HG03378 (cell line): ENCODE measurements around the gene NTM.

ENCODE experiments used
- ATAC-seq: cut with Tn5 transposase; IDR thresholded peaks from one replicate; pipeline ENCODE4 v1.9.1; 2021; ENCODE audit warnings: mild to moderate bottlenecking, moderate library complexity; ENCODE audit not compliant: unreplicated experiment

NTM gene

GRCh38 chr11:132147464-132147863, 777.0 kb downstream of the NTM start:
- ATAC-seq = no peak

GRCh38 chr11:132154781-132155180, 784.4 kb downstream of the NTM start:
- ATAC-seq = no peak

DNA sequence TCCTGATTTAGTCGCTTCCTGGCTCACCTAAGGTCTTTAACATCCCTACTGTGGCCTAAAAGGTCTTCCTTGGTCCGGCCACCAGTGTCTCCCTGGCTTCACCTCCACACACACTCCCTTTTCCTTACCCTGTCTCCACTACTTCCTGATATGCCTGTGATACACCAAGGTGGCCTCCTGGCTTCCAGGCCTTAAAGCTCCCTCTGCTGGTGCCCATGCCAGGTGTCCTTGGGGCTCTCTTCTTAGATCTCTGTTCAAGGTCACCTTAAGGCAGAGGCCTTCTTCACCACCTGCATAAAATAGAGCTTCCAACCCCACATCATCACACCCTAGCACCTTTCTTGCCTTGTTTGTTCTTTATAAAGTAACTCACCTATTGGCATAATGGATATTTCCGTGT, 787.7 kb downstream of the NTM start:
- ATAC-seq = no peak

- ATAC-seq = no peak
Observed at GRCh38 chr11:132158696-132159095, 788.3 kb downstream of the NTM start.

DNA sequence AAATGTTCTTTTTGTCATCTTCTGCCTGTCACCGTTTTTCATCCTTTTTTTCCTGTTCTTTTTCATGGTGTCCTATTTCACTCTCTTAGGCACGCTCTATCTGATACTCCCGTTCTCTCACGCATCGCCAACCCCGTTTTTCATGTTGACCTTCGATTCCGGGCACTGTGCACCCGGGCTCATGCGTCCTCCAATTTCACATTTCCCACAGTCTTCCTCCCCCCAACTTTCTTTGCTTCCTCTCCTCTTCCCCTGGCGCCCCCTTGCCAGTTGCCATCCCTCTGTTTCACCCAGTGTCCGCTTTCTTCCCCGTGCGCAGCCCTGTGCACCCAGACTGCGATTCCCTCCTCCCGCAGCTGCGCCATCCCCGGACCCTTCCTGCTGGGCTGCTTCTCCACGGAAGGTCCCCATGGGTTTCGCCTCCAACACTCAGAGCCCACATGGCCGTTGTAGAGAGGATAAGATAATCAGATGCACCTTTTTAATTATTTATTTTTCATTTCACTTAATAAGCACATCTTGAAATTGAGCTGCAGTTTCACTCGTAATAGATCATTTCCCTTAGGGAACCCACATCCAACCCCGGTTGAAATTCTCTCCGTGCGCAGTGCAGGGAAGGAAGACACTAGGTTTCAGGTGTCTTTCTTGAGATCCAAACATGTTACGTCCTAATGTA, 791.1 kb downstream of the NTM start:
- no peak for ATAC-seq

DNA sequence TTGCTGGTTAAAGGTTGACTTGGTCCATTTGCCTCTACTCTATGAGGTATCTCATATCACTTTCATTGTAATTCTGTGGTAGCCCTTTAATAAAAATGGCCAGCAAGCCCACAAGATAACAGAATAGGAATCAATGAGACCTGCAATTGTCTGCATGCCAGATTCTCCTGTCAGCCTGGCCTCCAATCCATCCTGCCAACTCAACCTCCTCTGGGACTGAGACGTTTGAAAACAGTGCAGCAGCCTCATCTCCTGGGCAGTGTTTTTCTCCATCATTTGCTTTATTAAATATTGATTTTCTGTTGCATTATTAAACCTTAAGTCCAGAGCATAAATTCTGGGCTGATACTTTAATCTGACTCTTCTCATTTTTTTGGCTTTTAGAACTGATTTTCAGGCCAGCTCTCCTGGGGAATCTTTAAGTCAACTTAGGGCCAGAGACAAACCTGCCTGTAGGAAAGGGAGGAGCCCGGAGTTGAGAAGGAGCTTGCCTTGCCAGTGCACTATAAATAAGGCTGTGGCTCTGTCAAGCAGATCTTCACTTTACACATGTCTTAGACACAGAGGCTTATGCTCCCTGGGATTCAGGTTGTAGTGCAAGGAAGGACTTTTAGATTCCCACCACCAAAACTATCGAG, 798.0 kb downstream of the NTM start:
- no peak for ATAC-seq

DNA sequence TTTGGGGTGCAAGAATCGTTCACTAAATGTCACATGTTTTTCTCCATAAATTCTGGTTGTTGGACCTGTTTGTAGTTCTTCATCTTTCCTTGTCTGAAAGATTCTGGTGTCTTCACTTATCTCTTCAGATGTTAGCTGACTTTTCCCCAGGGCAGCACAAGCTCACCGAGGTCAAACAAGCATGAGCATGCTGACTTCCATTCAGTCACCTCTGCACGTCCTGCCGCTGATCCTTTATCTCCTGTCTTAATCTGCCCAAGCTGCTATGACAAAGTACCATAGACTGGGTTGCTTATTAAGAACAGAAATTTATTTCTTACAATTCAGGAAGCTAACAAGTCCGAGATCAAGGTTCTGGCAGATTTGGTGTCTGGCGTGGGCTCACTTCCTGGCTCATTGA, 800.6 kb downstream of the NTM start:
- no peak for ATAC-seq

DNA sequence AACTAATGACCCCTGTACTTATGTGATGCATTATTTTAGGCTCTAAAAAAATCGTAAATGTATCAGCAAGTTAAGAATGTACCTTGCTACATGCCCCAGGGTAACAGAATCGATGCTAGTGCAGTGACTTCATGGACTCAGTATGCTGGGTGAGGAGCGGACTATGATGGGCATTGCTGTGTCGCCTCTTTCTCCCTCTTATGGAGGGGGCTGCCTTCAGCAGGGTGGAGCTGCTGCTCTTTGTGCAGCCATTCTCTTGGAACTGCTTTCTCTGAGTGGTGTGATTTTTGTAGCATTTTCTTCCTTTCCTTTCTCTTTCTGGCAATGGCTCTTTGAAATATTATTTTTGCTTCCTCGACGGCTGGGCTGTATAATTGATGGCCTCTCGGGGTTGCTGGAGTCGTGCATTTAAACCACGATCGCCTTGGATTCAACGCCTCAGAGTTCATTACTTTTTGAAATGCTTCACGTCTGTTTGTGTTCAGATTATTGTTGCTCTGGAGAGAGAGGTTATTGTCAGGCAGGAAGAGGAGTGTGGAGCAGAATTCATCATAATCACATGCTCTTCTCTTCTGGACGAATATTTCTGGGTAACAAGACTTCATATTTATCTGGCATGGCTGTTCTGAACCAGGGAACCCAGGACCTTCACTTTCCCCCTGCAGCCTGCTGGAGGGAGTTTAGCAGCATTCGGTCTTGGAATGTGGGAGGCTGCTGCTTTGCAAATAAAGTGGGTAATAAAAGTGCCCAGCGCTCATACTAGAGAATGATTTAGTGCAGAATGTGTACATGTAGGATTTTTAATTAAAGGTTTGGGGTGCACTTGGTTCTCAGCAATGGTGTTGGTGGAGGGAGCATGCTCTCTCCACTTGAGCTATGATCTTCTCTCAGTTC, 804.2 kb downstream of the NTM start:
- no peak for ATAC-seq

GRCh38 chr11:132177106-132177505, 806.7 kb downstream of the NTM start:
- no peak for ATAC-seq

DNA sequence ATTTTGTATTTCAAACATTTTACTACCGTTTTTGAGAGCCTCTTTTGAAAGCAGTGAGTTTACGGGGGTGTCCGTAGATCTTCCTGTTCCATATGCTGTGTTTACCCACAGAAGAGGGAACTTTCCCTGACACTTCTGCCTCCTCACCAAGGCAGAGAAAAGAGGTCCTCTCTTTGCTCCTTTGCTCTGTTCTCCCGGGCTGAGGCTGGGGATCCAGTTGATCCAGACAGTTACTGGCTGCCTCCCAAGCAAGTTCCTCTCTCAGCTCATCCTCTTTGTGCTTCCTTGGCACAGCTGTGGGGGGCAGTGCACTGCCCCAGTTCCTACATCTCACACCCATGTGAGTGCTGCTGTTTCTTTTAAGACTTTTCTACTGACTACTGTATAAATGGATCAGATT, 813.7 kb downstream of the NTM start:
- ATAC-seq = no peak

- no peak for ATAC-seq
Observed at GRCh38 chr11:132185726-132186592, 815.5 kb downstream of the NTM start.

- ATAC-seq = no peak
Observed at GRCh38 chr11:132186699-132187098, 816.3 kb downstream of the NTM start.

DNA sequence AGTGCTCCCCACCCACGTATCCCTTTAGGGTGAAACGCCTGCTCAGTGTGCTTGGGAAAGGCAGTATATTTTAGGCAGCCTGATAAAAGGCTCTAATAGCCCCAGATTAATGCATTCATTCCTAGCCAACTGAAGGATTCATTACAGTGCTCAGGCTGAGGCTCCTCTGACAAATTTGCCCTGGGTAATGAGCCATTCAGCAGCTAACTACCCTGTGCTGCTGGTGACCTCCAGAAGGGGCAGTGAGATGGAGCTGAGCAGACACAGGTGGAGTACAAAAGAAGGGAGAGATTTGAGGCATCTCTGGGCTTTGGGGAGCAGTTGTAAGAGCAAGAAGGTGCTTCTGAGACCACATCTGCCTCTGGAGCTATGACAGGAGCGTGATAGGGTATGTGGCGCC, 817.0 kb downstream of the NTM start:
- ATAC-seq = no peak

GRCh38 chr11:132187814-132188213, 817.4 kb downstream of the NTM start:
- ATAC-seq = no peak

- ATAC-seq = no peak
Observed at GRCh38 chr11:132196928-132197327, 826.5 kb downstream of the NTM start.

DNA sequence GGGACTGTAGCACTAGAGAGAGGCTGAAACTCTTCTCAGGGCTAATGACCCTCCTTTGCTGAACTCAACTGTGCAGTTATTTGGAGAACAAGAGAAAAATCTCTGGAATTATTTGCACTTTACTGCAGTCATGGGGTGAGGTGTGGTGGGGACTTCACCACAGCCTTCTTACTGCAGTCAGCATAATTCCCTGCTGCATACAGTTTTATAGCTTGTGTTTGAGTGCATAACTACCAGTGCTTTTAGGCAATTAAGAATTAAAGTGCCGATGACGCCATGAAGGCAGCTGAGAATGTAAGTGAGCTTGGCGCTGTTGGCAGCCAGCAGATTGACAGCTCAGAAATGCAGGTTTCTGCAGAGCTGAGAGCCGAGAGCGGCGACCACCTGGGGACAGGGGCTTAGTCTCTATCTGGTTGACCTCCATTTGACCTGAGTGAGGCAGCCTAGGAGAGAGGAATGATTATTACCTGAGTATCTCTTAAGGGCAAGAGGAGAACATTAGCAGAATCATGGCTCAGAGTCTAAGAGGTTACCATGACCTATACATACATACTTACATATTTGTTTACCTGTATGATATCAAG, 830.0 kb downstream of the NTM start:
- ATAC-seq = no peak

DNA sequence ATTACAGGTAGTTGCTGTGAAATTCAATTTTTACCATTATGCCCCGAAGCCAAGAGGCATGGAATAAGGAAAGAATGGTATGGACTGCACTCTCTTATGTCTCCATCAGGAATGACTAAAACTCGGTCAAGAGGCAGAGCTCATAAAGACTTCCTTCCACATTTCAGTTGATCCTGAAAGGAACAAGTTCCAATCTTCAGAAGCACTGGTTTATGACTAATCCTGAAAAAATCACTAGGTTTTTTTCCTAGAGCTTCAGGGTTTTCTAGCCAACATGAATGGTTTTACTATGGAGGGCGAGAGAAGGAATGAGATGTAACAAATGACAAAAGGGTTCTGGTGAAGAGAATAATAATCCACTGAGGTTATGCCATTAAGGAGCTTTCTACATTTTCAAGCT, 832.2 kb downstream of the NTM start:
- no peak for ATAC-seq

DNA sequence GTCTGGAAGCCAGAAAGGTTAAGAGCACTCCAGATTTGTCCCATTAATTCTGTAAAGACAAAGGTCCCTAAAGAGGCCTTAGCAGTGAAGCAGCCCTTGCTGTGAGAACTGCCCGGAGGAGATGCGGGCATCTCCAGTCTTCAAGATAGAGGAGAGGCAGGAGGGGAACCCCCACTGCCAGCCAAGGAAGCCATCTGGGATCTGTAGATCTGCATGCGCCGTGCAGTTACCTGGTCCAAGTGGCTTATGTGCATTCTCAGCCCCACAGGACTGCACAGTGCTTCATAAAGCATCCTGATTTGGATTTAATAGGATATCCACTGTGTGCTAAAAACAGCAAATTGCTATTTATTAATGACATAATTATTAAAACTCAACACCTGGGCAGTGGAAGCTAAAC, 834.6 kb downstream of the NTM start:
- no peak for ATAC-seq

DNA sequence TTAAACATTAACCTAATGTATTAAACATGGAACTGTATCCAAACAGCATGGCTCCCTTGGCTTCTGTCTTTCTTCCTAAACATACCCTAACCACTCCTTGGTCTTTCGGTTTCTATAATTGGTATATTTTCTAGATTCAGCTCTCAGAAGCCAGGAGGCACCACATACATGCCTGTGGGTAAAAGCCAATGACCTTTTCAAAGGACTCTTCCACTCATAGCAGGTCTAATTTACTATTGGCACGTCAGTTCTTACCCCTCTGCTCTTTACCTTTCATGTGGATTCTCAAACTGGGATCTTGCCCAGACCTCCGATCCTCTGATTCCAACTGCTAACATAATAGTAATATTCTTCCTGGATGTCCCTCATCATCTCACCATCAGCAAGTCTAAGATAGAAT, 835.1 kb downstream of the NTM start:
- no peak for ATAC-seq

GRCh38 chr11:132206993-132207392, 836.6 kb downstream of the NTM start:
- no peak for ATAC-seq
